ENCODE results near the gene AHDC1. TPM values are rescaled to one million over a fixed set of nuclear protein-coding genes. Genes with fewer than 3 reads are reported as not detected.
A peak's percentile ranks its signal among the peaks of the same experiment; 100 is the strongest.

The AHDC1 gene
- total RNA-seq, 2 donors from 2014 or later = 23.5 to 35.0 TPM

- peak; percentile 69 for DNase-seq (ENCODE audit: low spot score)
- Histone ChIP-seq H3K4me3 (no peak overlapping the region), H3K4me1 (peaks cover 0 to 72% of the 10 kb centered on the region in 2 donors), H3K36me3 (no peaks in the 10 kb centered on the region), H3K9me3 (no peaks in the 10 kb centered on the region), H3K27me3 (no peaks in the 10 kb centered on the region), H3K27ac (peak overlapping the region; percentile 43 to 71)
- TF ChIP-seq, protein P1, sequence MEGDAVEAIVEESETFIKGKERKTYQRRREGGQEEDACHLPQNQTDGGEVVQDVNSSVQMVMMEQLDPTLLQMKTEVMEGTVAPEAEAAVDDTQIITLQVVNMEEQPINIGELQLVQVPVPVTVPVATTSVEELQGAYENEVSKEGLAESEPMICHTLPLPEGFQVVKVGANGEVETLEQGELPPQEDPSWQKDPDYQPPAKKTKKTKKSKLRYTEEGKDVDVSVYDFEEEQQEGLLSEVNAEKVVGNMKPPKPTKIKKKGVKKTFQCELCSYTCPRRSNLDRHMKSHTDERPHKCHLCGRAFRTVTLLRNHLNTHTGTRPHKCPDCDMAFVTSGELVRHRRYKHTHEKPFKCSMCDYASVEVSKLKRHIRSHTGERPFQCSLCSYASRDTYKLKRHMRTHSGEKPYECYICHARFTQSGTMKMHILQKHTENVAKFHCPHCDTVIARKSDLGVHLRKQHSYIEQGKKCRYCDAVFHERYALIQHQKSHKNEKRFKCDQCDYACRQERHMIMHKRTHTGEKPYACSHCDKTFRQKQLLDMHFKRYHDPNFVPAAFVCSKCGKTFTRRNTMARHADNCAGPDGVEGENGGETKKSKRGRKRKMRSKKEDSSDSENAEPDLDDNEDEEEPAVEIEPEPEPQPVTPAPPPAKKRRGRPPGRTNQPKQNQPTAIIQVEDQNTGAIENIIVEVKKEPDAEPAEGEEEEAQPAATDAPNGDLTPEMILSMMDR (IDR thresholded peaks at IDR 0.05) = no peak
Measured at GRCh38 chr1:27581823-27582243, 22.1 kb downstream of the AHDC1 start.

- DNase-seq (ENCODE audit: low spot score) = peak; percentile 60
- no peaks in the 10 kb centered on the region for H3K9me3 ChIP-seq
- no peak overlapping the region for H3K4me3 ChIP-seq
- TF ChIP-seq, protein P1 (IDR thresholded peaks at IDR 0.05) = no peak
- H3K4me1 ChIP-seq = peaks cover 0 to 95% of the 10 kb centered on the region in 2 donors
- peak overlapping the region; percentile 90 to 96 for H3K27ac ChIP-seq
- H3K36me3 ChIP-seq = no peaks in the 10 kb centered on the region
- no peaks in the 10 kb centered on the region for H3K27me3 ChIP-seq
Measured at GRCh38 chr1:27577504-27578188, 26.3 kb downstream of the AHDC1 start.

DNA sequence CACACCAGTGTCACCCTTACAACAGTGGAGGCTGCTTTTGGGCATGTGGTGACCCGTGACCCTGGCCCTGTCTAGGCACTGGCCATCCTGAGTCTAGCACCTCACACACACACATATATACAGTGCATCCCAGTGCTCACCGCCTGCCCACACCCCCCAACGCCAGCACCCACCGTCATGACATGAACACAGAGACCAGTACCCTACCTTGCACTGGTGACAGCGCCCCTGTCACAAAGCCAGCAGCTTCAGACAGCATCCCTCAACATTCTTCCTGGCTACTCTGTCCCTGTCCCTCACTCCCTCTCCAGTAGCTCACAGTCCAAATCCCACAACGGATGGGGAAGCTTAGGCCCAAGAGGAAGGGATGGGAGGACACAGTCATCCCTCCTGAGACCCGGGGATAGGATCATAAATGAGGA is 27.1 kb downstream of the AHDC1 start:
- no peaks in the 10 kb centered on the region for H3K9me3 ChIP-seq
- no peaks in the 10 kb centered on the region for H3K27me3 ChIP-seq
- TF ChIP-seq, protein P1 (IDR thresholded peaks at IDR 0.05) = no peak
- peak; percentile 57 for DNase-seq (ENCODE audit: low spot score)
- H3K4me3 ChIP-seq = no peak overlapping the region
- no peaks in the 10 kb centered on the region for H3K36me3 ChIP-seq
- H3K4me1 ChIP-seq = peaks cover 0 to 95% of the 10 kb centered on the region in 2 donors
- peak overlapping the region; percentile 90 to 96 for H3K27ac ChIP-seq

DNA sequence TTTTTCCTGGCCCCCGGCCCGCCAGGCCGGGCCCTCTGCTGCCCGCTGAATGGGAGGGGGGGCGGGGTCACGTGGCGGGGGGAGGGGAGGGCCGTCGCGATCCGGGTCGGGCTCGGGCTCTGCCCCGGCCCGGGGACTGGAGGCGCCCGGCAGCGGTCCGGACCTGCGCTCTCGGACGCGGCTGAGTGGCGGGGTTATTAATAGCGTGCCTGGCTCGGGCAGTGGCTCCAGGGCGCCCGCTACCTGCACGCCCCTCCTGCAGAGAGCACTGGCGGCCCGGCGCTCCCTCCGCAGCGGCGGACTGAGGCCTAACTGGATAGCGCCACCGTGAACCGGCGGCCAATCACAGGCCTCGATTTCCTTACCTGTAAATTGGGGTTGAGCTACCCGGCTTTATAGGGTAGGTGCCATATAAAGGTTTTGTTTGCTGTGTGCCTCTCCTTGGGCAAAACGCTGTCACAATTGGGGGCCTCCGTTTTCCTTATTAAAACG is 28.1 kb downstream of the AHDC1 start:
- no peak for DNase-seq (ENCODE audit: low spot score)
- H3K36me3 ChIP-seq = no peaks in the 10 kb centered on the region
- H3K4me1 ChIP-seq = peaks cover 0 to 96% of the 10 kb centered on the region in 2 donors
- no peaks in the 10 kb centered on the region for H3K9me3 ChIP-seq
- peak overlapping the region; percentile 90 to 96 for H3K27ac ChIP-seq
- H3K4me3 ChIP-seq = peak overlapping the region; percentile 38 to 52
- H3K27me3 ChIP-seq = no peaks in the 10 kb centered on the region
- TF ChIP-seq, protein P1 (IDR thresholded peaks at IDR 0.05) = peak in 1 of 2 donors; percentile 52

GRCh38 chr1:27574871-27575831 is 28.8 kb downstream of the AHDC1 start:
- peaks cover 0 to 98% of the 10 kb centered on the region in 2 donors for H3K4me1 ChIP-seq
- H3K4me3 ChIP-seq = peak overlapping the region; percentile 38 to 52
- peak; percentile 61 for DNase-seq (ENCODE audit: low spot score)
- H3K27me3 ChIP-seq = no peaks in the 10 kb centered on the region
- no peaks in the 10 kb centered on the region for H3K9me3 ChIP-seq
- TF ChIP-seq, protein P1 (IDR thresholded peaks at IDR 0.05) = peak in 1 of 2 donors; percentile 35
- H3K36me3 ChIP-seq = no peaks in the 10 kb centered on the region
- H3K27ac ChIP-seq = peak overlapping the region; percentile 90 to 96

Data from right atrium auricular region (tissue), 2 donors.